ENCODE measurements around the gene ATP8A1. TPM values are rescaled to one million over a fixed set of nuclear protein-coding genes. Genes with fewer than 3 reads are reported as not detected.

The ATP8A1 gene
- total and polyA plus RNA-seq, 10 donors = 14.4 to 87.0 (median 42.1) TPM

DNA sequence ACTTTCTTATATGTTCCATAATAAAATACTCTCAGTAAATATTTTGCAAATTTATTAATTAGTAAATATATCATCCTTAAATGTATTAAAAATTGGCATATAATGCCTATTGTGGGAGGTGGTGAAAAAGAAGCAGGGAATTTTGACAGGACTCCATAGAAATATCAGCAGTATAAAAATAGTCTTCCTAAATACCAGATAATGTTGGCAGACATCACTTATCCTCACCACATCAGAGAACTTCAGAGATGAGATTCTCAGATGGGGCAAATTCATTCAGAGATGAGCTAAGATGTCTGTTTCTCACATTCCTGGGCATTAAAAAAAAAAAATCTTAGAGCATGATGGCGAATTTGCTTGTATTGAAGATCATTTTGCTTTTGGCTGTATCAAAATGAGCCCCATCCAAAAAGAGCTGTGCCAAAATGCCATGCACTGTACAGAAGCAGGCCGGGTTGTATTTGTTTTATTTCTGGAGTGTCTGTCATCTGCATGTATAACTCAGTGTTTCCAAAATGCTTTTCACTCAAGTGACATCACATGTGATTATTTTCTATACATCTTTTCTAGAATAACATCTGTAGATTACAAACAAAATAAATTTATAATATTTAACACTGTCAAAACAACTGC lies 41.7 kb downstream of the ATP8A1 start:
- Histone ChIP-seq H3K9me3 (no peaks in the 10 kb centered on the region), H3K27me3 (replicated peaks in 1 of 7) (no peaks in the 10 kb centered on the region), H3K4me3 (no peak overlapping the region), H3K36me3 (peaks cover 0 to 86% (median 8%) of the 10 kb centered on the region in 6 donors), H3K4me1 (no peaks in the 10 kb centered on the region), H3K27ac (no peak overlapping the region)
- no peak for DNase-seq
- TF ChIP-seq POLR2A (IDR thresholded peaks at IDR 0.05) = no peak
- no peak for TF ChIP-seq POLR2AphosphoS5 (IDR thresholded peaks at IDR 0.05)
- TF ChIP-seq, protein P1, sequence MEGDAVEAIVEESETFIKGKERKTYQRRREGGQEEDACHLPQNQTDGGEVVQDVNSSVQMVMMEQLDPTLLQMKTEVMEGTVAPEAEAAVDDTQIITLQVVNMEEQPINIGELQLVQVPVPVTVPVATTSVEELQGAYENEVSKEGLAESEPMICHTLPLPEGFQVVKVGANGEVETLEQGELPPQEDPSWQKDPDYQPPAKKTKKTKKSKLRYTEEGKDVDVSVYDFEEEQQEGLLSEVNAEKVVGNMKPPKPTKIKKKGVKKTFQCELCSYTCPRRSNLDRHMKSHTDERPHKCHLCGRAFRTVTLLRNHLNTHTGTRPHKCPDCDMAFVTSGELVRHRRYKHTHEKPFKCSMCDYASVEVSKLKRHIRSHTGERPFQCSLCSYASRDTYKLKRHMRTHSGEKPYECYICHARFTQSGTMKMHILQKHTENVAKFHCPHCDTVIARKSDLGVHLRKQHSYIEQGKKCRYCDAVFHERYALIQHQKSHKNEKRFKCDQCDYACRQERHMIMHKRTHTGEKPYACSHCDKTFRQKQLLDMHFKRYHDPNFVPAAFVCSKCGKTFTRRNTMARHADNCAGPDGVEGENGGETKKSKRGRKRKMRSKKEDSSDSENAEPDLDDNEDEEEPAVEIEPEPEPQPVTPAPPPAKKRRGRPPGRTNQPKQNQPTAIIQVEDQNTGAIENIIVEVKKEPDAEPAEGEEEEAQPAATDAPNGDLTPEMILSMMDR (IDR thresholded peaks at IDR 0.05 in 8 of 11, conservative IDR thresholded peaks at IDR 0.05 in 3 of 11) = no peak
- intact Hi-C loops (cut with DNase I; ENCODE audit: low total_unique reads) = no loop called here
- 88 to 97% (median 91%) methylated on average over 2 of the region's 2 CpGs for WGBS, 5 donors

GRCh38 chr4:42612898-42613297 lies 44.0 kb downstream of the ATP8A1 start:
- no peak overlapping the region for H3K27ac ChIP-seq
- TF ChIP-seq POLR2A (IDR thresholded peaks at IDR 0.05) (no peak), POLR2AphosphoS5 (IDR thresholded peaks at IDR 0.05) (no peak)
- TF ChIP-seq, protein P1 (IDR thresholded peaks at IDR 0.05 in 8 of 11, conservative IDR thresholded peaks at IDR 0.05 in 3 of 11) = no peak
- H3K36me3 ChIP-seq = peaks cover 0 to 82% (median 8%) of the 10 kb centered on the region in 6 donors
- intact Hi-C loops (cut with DNase I; ENCODE audit: low total_unique reads) = no loop called here
- no peaks in the 10 kb centered on the region for H3K9me3 ChIP-seq
- H3K4me1 ChIP-seq = no peaks in the 10 kb centered on the region
- 38 to 95% (median 85%) methylated on average over 1 of the region's 1 CpG for WGBS, 5 donors
- no peak overlapping the region for H3K4me3 ChIP-seq
- H3K27me3 ChIP-seq (replicated peaks in 1 of 7) = no peaks in the 10 kb centered on the region
- no peak for DNase-seq

DNA sequence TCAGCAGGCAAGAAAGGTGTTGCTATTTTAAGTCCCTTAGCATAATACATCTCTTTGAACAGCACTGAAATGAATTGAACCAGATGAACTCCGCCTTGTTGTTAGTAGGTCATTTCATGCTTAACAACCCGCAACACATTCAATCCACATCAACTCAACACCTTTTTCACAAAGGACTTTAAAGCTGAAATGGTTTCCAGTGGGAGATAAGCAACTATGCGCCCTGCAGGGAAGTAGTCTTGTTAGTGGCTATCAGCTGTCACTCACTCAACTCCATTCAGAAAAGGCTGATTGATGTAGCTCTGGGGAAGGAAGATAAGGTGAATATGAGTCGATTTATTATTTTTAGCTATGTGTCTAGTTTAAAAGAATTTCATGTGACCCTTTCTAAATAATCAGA lies 46.0 kb downstream of the ATP8A1 start:
- no peak for TF ChIP-seq POLR2A (IDR thresholded peaks at IDR 0.05)
- TF ChIP-seq, protein P1 (IDR thresholded peaks at IDR 0.05 in 8 of 11, conservative IDR thresholded peaks at IDR 0.05 in 3 of 11) = no peak
- TF ChIP-seq POLR2AphosphoS5 (IDR thresholded peaks at IDR 0.05) = no peak
- peaks cover 0 to 79% (median 8%) of the 10 kb centered on the region in 6 donors for H3K36me3 ChIP-seq
- no peak overlapping the region for H3K27ac ChIP-seq
- no peak for DNase-seq
- no peak overlapping the region for H3K4me3 ChIP-seq
- 94 to 99% (median 96%) methylated on average over 4 of the region's 4 CpGs for WGBS, 5 donors
- no peaks in the 10 kb centered on the region for H3K27me3 ChIP-seq (replicated peaks in 1 of 7)
- intact Hi-C loops (cut with DNase I; ENCODE audit: low total_unique reads) = no loop called here
- no peaks in the 10 kb centered on the region for H3K4me1 ChIP-seq
- H3K9me3 ChIP-seq = no peaks in the 10 kb centered on the region

DNA sequence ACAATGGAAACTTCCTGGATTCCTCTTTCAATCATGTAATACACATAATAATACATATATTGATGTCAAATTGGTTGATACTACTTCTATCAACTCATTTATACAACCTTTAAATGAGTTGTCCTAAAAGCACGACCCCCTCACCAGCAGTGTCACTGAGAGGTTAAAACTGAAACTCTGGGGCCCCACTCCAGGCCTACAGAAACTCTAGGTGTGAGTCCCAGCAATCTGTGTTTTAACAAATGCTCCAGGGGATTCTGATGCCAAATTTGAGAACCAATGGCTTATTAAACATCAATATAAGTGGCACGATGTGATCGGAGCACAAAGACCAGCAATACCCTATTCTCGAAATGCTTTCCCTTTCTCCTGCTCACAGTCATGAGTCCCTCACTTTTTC lies 47.9 kb downstream of the ATP8A1 start:
- Histone ChIP-seq H3K4me1 (no peaks in the 10 kb centered on the region), H3K36me3 (peaks cover 0 to 74% (median 1%) of the 10 kb centered on the region in 6 donors), H3K9me3 (no peaks in the 10 kb centered on the region), H3K4me3 (no peak overlapping the region), H3K27ac (no peak overlapping the region), H3K27me3 (replicated peaks in 1 of 7) (no peaks in the 10 kb centered on the region)
- WGBS, 5 donors = 92 to 96% (median 95%) methylated on average over 4 of the region's 4 CpGs
- TF ChIP-seq, protein P1 (IDR thresholded peaks at IDR 0.05 in 8 of 11, conservative IDR thresholded peaks at IDR 0.05 in 3 of 11) = no peak
- no peak for TF ChIP-seq POLR2A (IDR thresholded peaks at IDR 0.05)
- TF ChIP-seq POLR2AphosphoS5 (IDR thresholded peaks at IDR 0.05) = no peak
- intact Hi-C loops (cut with DNase I; ENCODE audit: low total_unique reads) = no loop called here
- no peak for DNase-seq
